Vagina (tissue), 2 donors: ENCODE measurements around the gene MACROD2.

Experiments used
- POLR2A ChIP-seq, 2 donors: fragments of 450-650 bp; IDR thresholded peaks; one replicate each; pipeline ENCODE4 v1.6.1; 2017; ENCODE audit warnings: antibody characterized with exemption in 2 of 2, mild to moderate bottlenecking in 2 of 2, moderate library complexity in 2 of 2
- POLR2AphosphoS5 ChIP-seq, 2 donors: sonication (generic); formaldehyde crosslinking; IDR thresholded peaks; one replicate each; pipeline ENCODE4 v1.9.0; 2017; ENCODE audit warnings: antibody characterized with exemption in 2 of 2, mild to moderate bottlenecking in 2 of 2, low read depth in 1 of 2; ENCODE audit not compliant: insufficient read depth in 1 of 2
- TF ChIP-seq, protein P1 (sequence below), 3 experiments: fragments of 450-650 bp in 2 of 3; fragments of 200-600 bp in 1 of 3; sonication (generic) in 1 of 3; IDR thresholded peaks; one replicate each; pipeline ENCODE4 v1.5.1; 2017 to 2019; ENCODE audit warnings: antibody characterized with exemption in 3 of 3, mild to moderate bottlenecking in 2 of 3, moderate library complexity in 2 of 3

DNA sequence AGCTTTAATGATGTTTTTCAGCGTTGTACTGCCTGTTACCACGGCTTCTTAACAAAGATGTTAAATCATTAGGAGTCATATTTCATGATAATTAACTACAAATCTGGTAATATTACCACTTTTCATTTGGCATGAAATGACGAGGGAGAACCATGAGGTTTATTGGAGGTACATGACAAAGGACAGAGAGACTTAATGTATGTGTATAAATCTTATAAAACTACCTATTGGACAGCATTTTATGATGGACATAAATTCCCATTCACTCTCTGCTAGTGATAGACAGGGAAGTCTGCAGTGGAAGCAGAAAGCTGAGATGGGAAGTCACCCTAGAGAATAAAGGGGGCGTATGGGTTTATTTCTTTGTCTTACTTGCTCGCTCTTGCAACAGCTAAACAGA is 1292.0 kb downstream of the MACROD2 start:
- TF ChIP-seq, protein P1, sequence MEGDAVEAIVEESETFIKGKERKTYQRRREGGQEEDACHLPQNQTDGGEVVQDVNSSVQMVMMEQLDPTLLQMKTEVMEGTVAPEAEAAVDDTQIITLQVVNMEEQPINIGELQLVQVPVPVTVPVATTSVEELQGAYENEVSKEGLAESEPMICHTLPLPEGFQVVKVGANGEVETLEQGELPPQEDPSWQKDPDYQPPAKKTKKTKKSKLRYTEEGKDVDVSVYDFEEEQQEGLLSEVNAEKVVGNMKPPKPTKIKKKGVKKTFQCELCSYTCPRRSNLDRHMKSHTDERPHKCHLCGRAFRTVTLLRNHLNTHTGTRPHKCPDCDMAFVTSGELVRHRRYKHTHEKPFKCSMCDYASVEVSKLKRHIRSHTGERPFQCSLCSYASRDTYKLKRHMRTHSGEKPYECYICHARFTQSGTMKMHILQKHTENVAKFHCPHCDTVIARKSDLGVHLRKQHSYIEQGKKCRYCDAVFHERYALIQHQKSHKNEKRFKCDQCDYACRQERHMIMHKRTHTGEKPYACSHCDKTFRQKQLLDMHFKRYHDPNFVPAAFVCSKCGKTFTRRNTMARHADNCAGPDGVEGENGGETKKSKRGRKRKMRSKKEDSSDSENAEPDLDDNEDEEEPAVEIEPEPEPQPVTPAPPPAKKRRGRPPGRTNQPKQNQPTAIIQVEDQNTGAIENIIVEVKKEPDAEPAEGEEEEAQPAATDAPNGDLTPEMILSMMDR (IDR thresholded peaks at IDR 0.05): no peak
- TF ChIP-seq POLR2AphosphoS5 (IDR thresholded peaks at IDR 0.05; ENCODE audit: insufficient read depth in 1 of 2, low read depth in 1 of 2) (no peak), POLR2A (IDR thresholded peaks at IDR 0.05) (no peak)
